Activated T-cell treated with anti-CD3 and anti-CD28 coated beads for 48 hours (primary cell): ENCODE results near the gene KIF21B.

Experiments used
- DNase-seq: peaks from one replicate; pipeline ENCODE4 v3.0.0-alpha.2; 2020; ENCODE audit warnings: low read depth

Gene KIF21B

GRCh38 chr1:201019321-201019977 lies 4.1 kb downstream of the KIF21B start:
- DNase-seq: peak; percentile 84

GRCh38 chr1:201017828-201018163 lies 5.7 kb downstream of the KIF21B start:
- no peak for DNase-seq

GRCh38 chr1:201016943-201017827 lies 6.3 kb downstream of the KIF21B start:
- DNase-seq: no peak

- DNase-seq: no peak
These were observed 7.3 kb downstream of the KIF21B start for GRCh38 chr1:201016211-201016651.

GRCh38 chr1:201015551-201016091 lies 7.9 kb downstream of the KIF21B start:
- no peak for DNase-seq

- no peak for DNase-seq
These were observed 8.7 kb downstream of the KIF21B start for GRCh38 chr1:201014816-201015200.

GRCh38 chr1:201013991-201014815 lies 9.3 kb downstream of the KIF21B start:
- DNase-seq: no peak

GRCh38 chr1:201013031-201013485 lies 10.5 kb downstream of the KIF21B start:
- no peak for DNase-seq

- no peak for DNase-seq
These were observed 11.9 kb downstream of the KIF21B start for GRCh38 chr1:201011616-201012015.

GRCh38 chr1:201009962-201010645 lies 13.4 kb downstream of the KIF21B start:
- DNase-seq: no peak

GRCh38 chr1:201008666-201009360 lies 14.7 kb downstream of the KIF21B start:
- no peak for DNase-seq

- DNase-seq: no peak
These were observed 16.0 kb downstream of the KIF21B start for GRCh38 chr1:201007481-201007880.

GRCh38 chr1:201006450-201006849 lies 17.1 kb downstream of the KIF21B start:
- no peak for DNase-seq

- no peak for DNase-seq
These were observed 18.8 kb downstream of the KIF21B start for GRCh38 chr1:201004732-201005131.

GRCh38 chr1:201004154-201004553 lies 19.4 kb downstream of the KIF21B start:
- no peak for DNase-seq

GRCh38 chr1:201002510-201002909 lies 21.0 kb downstream of the KIF21B start:
- DNase-seq: no peak

GRCh38 chr1:201001962-201002361 lies 21.6 kb downstream of the KIF21B start:
- DNase-seq: no peak

- DNase-seq: no peak
These were observed 23.1 kb downstream of the KIF21B start for GRCh38 chr1:201000391-201000790.

GRCh38 chr1:200999667-201000066 lies 23.8 kb downstream of the KIF21B start:
- DNase-seq: no peak

GRCh38 chr1:200998323-200998722 lies 25.2 kb downstream of the KIF21B start:
- no peak for DNase-seq
